Right atrium auricular region (tissue), 2 donors: ENCODE data around the gene CPNE5. TPM values are rescaled to one million over a fixed set of nuclear protein-coding genes. Genes with fewer than 3 reads are reported as not detected.

Experiments used
- DNase-seq: peaks from one replicate; pipeline ENCODE4 v3.0.0-alpha.2; 2019; ENCODE audit warnings: low spot score
- H3K27ac ChIP-seq, 2 donors: fragments of 200-600 bp; sonication (generic); 1 replicate in 1 of 2; 2 replicates in 1 of 2; pipeline ENCODE4 v1.5.1; 2016 to 2019
- H3K27me3 ChIP-seq, 2 donors: fragments of 200-600 bp; sonication (generic); one replicate each; pipeline versions ENCODE4 v1.5.1 to v1.6.0; 2017 to 2019
- H3K36me3 ChIP-seq: fragments of 200-600 bp; sonication (generic); one replicate; pipeline ENCODE4 v1.5.1; 2016
- H3K4me1 ChIP-seq, 2 donors: fragments of 200-600 bp; sonication (generic); one replicate each; pipeline versions ENCODE4 v1.5.1 to v1.6.0; 2017 to 2019
- H3K4me3 ChIP-seq, 2 donors: fragments of 200-600 bp; sonication (generic); 1 replicate in 1 of 2; 2 replicates in 1 of 2; pipeline ENCODE4 v1.5.1; 2017 to 2019; ENCODE audit warnings: mild to moderate bottlenecking in 1 of 2, moderate library complexity in 1 of 2
- H3K9me3 ChIP-seq, 2 donors: fragments of 200-600 bp; sonication (generic); one replicate each; pipeline ENCODE4 v1.5.1; 2019
- CTCF ChIP-seq, 2 donors: fragments of 200-600 bp; sonication (generic); IDR thresholded peaks; one replicate each; pipeline ENCODE4 v1.5.1; 2019; ENCODE audit warnings: antibody characterized with exemption in 2 of 2
- total RNA-seq, 2 donors: library from RNA; depleted of rRNA; stranded (reverse); fragments of >200 nt; gene quantifications; one replicate each; pipeline ENCODE4 v1.1.0, GENCODE V29; 2016

CPNE5 gene
- total RNA-seq, 2 donors from 2014 or later: 36.7 to 47.4 TPM

GRCh38 chr6:36783603-36784375 lies 55.5 kb downstream of the CPNE5 start:
- Histone ChIP-seq H3K4me3 (no peak overlapping the region), H3K4me1 (peaks cover 0 to 1% of the 10 kb centered on the region in 2 donors), H3K27me3 (no peaks in the 10 kb centered on the region), H3K27ac (no peak overlapping the region), H3K9me3 (no peaks in the 10 kb centered on the region), H3K36me3 (no peaks in the 10 kb centered on the region)
- no peak for DNase-seq
- no peak for TF ChIP-seq CTCF (IDR thresholded peaks at IDR 0.05)

GRCh38 chr6:36781669-36782068 lies 57.6 kb downstream of the CPNE5 start:
- no peak overlapping the region for H3K4me3 ChIP-seq
- H3K9me3 ChIP-seq: no peaks in the 10 kb centered on the region
- no peaks in the 10 kb centered on the region for H3K27me3 ChIP-seq
- no peaks in the 10 kb centered on the region for H3K4me1 ChIP-seq
- no peak overlapping the region for H3K27ac ChIP-seq
- no peak for DNase-seq
- TF ChIP-seq CTCF (IDR thresholded peaks at IDR 0.05): no peak
- H3K36me3 ChIP-seq: no peaks in the 10 kb centered on the region

- no peaks in the 10 kb centered on the region for H3K9me3 ChIP-seq
- H3K4me1 ChIP-seq: no peaks in the 10 kb centered on the region
- H3K27ac ChIP-seq: no peak overlapping the region
- no peaks in the 10 kb centered on the region for H3K36me3 ChIP-seq
- DNase-seq: no peak
- no peaks in the 10 kb centered on the region for H3K27me3 ChIP-seq
- TF ChIP-seq CTCF (IDR thresholded peaks at IDR 0.05): no peak
- no peak overlapping the region for H3K4me3 ChIP-seq
Observed at GRCh38 chr6:36780442-36781177, 58.6 kb downstream of the CPNE5 start.

GRCh38 chr6:36779227-36779626 lies 60.0 kb downstream of the CPNE5 start:
- Histone ChIP-seq H3K4me1 (no peaks in the 10 kb centered on the region), H3K36me3 (peaks cover 5% of the 10 kb centered on the region), H3K4me3 (no peak overlapping the region), H3K27me3 (no peaks in the 10 kb centered on the region), H3K9me3 (no peaks in the 10 kb centered on the region), H3K27ac (no peak overlapping the region)
- DNase-seq: no peak
- no peak for TF ChIP-seq CTCF (IDR thresholded peaks at IDR 0.05)

- H3K4me3 ChIP-seq: no peak overlapping the region
- no peak for TF ChIP-seq CTCF (IDR thresholded peaks at IDR 0.05)
- peaks cover 0 to 2% of the 10 kb centered on the region in 2 donors for H3K4me1 ChIP-seq
- no peaks in the 10 kb centered on the region for H3K27me3 ChIP-seq
- DNase-seq: no peak
- no peak overlapping the region for H3K27ac ChIP-seq
- H3K36me3 ChIP-seq: peaks cover 16% of the 10 kb centered on the region
- no peaks in the 10 kb centered on the region for H3K9me3 ChIP-seq
Observed at GRCh38 chr6:36777801-36778200, 61.4 kb downstream of the CPNE5 start.
